H1 (cell line): Measurements from ENCODE around the gene IL6R. TPM values are rescaled to one million over a fixed set of nuclear protein-coding genes. Genes with fewer than 3 reads are reported as not detected.

Source experiments
- CTCF ChIA-PET: fragments of 300-600 bp; sonication (Branson Sonifier 250); formaldehyde crosslinking; loops from one replicate; lab custom pipeline; 2021; ENCODE audit not compliant: partially characterized antibody; lab: Charles Lee
- POLR2A ChIA-PET: fragments of 300-600 bp; sonication (Branson Sonifier 250); formaldehyde crosslinking; loops from one replicate; lab custom pipeline; 2021; ENCODE audit warnings: inconsistent platforms; ENCODE audit not compliant: partially characterized antibody; lab: Charles Lee
- DNase-seq, 2 experiments: peaks; one replicate each; pipeline versions ENCODE4 v3.0.0 to v3.0.0-alpha.2; 2010 to 2022; ENCODE audit warnings: low spot score in 2 of 2, low read depth in 1 of 2, mixed read lengths in 1 of 2
- FAIRE-seq: peaks from 2 replicates; lab custom pipeline; 2011; peaks lifted over from hg19 to GRCh38; lab: Jason Lieb, UNC
- H2AFZ ChIP-seq: 2 replicates; pipeline ENCODE4 v1.8.1; 2012; ENCODE audit warnings: low read length, inconsistent platforms
- H2AK5ac ChIP-seq: 2 replicates; pipeline ENCODE4 v1.6.1; 2013; ENCODE audit warnings: low read depth, low read length
- H2BK120ac ChIP-seq: replicated peaks from 2 replicates; pipeline ENCODE3; 2013; ENCODE audit warnings: low read depth, low read length, inconsistent platforms
- H2BK12ac ChIP-seq: 2 replicates; pipeline ENCODE4 v1.6.1; 2013; ENCODE audit warnings: low read depth, low read length
- H2BK15ac ChIP-seq: 2 replicates; pipeline ENCODE4 v1.6.1; 2013; ENCODE audit warnings: low read length
- H2BK20ac ChIP-seq: 2 replicates; pipeline ENCODE4 v1.6.1; 2013; ENCODE audit warnings: low read length
- H2BK5ac ChIP-seq: 2 replicates; pipeline ENCODE4 v1.6.1; 2013; ENCODE audit warnings: low read depth, low read length
- H3K14ac ChIP-seq: 2 replicates; pipeline ENCODE4 v1.6.1; 2013; ENCODE audit warnings: inconsistent platforms; ENCODE audit not compliant: insufficient read length
- H3K18ac ChIP-seq: 2 replicates; pipeline ENCODE4 v1.6.1; 2013; ENCODE audit warnings: low read length; ENCODE audit errors: extremely low read depth
- H3K23ac ChIP-seq: 2 replicates; pipeline ENCODE4 v1.6.1; 2013; ENCODE audit warnings: inconsistent platforms; ENCODE audit not compliant: insufficient read length
- H3K23me2 ChIP-seq: 2 replicates; pipeline ENCODE4 v1.6.1; 2013; ENCODE audit warnings: low read depth, low read length
- H3K27ac ChIP-seq: 2 replicates; pipeline ENCODE4 v1.6.1; 2011; ENCODE audit warnings: low read depth, low read length, inconsistent platforms
- H3K27me3 ChIP-seq, 4 experiments: replicated peaks in 1 of 4; 1 replicate in 1 of 4; 2 replicates in 3 of 4; pipeline versions ENCODE4 v1.6.1 to v1.8.1; 2011 to 2013; ENCODE audit warnings: low read length in 3 of 4, mild to moderate bottlenecking in 3 of 4, inconsistent platforms in 2 of 4, mixed read lengths in 2 of 4, moderate library complexity in 1 of 4; ENCODE audit not compliant: control insufficient read depth in 3 of 4, insufficient read depth in 3 of 4; ENCODE audit errors: extremely low read depth in 1 of 4
- H3K36me3 ChIP-seq, 4 experiments: 2 replicates each; pipeline versions ENCODE4 v1.6.1 to v1.8.1; 2011 to 2013; ENCODE audit warnings: mild to moderate bottlenecking in 4 of 4, low read length in 3 of 4, moderate library complexity in 2 of 4, control low read depth in 1 of 4, inconsistent platforms in 1 of 4; ENCODE audit not compliant: insufficient read depth in 4 of 4, control insufficient read depth in 2 of 4
- H3K4ac ChIP-seq: replicated peaks from 2 replicates; pipeline ENCODE3; 2013; ENCODE audit warnings: low read length, low read depth, mixed read lengths, inconsistent platforms; ENCODE audit not compliant: insufficient read length
- H3K4me1 ChIP-seq, 4 experiments: replicated peaks in 1 of 4; 1 replicate in 1 of 4; 2 replicates in 3 of 4; pipeline versions ENCODE4 v1.6.1 to v1.8.1; 2011 to 2013; ENCODE audit warnings: low read length in 3 of 4, inconsistent platforms in 2 of 4, mixed read lengths in 1 of 4; ENCODE audit not compliant: insufficient read depth in 4 of 4, control insufficient read depth in 3 of 4
- H3K4me2 ChIP-seq, 2 experiments: 2 replicates each; pipeline versions ENCODE4 v1.6.1 to v1.8.1; 2011 to 2013; ENCODE audit warnings: low read depth in 2 of 2, low read length in 2 of 2, control low read depth in 1 of 2, inconsistent platforms in 1 of 2, mild to moderate bottlenecking in 1 of 2; ENCODE audit not compliant: insufficient read depth in 1 of 2
- H3K4me3 ChIP-seq, 4 experiments: fragments of 200-600, 300-600 bp in 1 of 4; sonication (generic), shearing (Covaris generic), sonication (Bioruptor Twin) in 1 of 4; 2 replicates each; pipeline versions ENCODE4 v1.5.1 to v1.8.1; 2011 to 2016; ENCODE audit warnings: low read length in 4 of 4, low read depth in 3 of 4, control low read depth in 2 of 4, inconsistent platforms in 2 of 4, mild to moderate bottlenecking in 2 of 4, mixed read lengths in 1 of 4, moderate library complexity in 1 of 4; ENCODE audit not compliant: insufficient read depth in 2 of 4; ENCODE audit errors: extremely low read depth in 1 of 4
- H3K56ac ChIP-seq: replicated peaks from 2 replicates; pipeline ENCODE3; 2013; ENCODE audit warnings: low read depth, mild to moderate bottlenecking, mixed read lengths, low read length, inconsistent platforms; ENCODE audit not compliant: insufficient read length
- H3K79me1 ChIP-seq: 2 replicates; pipeline ENCODE4 v1.6.1; 2013; ENCODE audit warnings: low read depth, low read length, control low read depth
- H3K79me2 ChIP-seq, 2 experiments: 2 replicates each; pipeline versions ENCODE4 v1.6.1 to v1.8.1; 2012 to 2013; ENCODE audit warnings: low read length in 2 of 2, mild to moderate bottlenecking in 2 of 2, inconsistent platforms in 1 of 2; ENCODE audit not compliant: insufficient read depth in 2 of 2, control insufficient read depth in 1 of 2
- H3K9ac ChIP-seq, 4 experiments: replicated peaks in 1 of 4; 1 replicate in 1 of 4; 2 replicates in 3 of 4; pipeline versions ENCODE4 v1.6.1 to v1.8.1; 2011 to 2013; ENCODE audit warnings: low read depth in 3 of 4, low read length in 3 of 4, control low read depth in 2 of 4, mild to moderate bottlenecking in 2 of 4, moderate library complexity in 2 of 4, inconsistent platforms in 1 of 4; ENCODE audit errors: extremely low read depth in 1 of 4
- H3K9me3 ChIP-seq, 2 experiments: 2 replicates each; pipeline versions ENCODE4 v1.6.1 to v1.8.1; 2012 to 2013; ENCODE audit warnings: mild to moderate bottlenecking in 2 of 2, moderate library complexity in 2 of 2, control low read depth in 1 of 2, inconsistent platforms in 1 of 2, low read depth in 1 of 2, low read length in 1 of 2, mixed read lengths in 1 of 2; ENCODE audit not compliant: insufficient read depth in 2 of 2
- H4K20me1 ChIP-seq, 2 experiments: replicated peaks in 1 of 2; 2 replicates each; pipeline versions ENCODE3 to v1.8.1; 2011 to 2013; ENCODE audit warnings: inconsistent platforms in 2 of 2, low read length in 2 of 2, mild to moderate bottlenecking in 1 of 2; ENCODE audit not compliant: insufficient read depth in 2 of 2, control insufficient read depth in 1 of 2
- H4K5ac ChIP-seq: 2 replicates; pipeline ENCODE4 v1.6.1; 2013; ENCODE audit warnings: low read length, low read depth, mixed read lengths, inconsistent platforms; ENCODE audit not compliant: insufficient read length
- H4K8ac ChIP-seq: 2 replicates; pipeline ENCODE4 v1.8.0; 2013; ENCODE audit warnings: mild to moderate bottlenecking, moderate library complexity, low read length, inconsistent platforms; ENCODE audit not compliant: insufficient read depth; ENCODE audit errors: extremely low read depth
- H4K91ac ChIP-seq: replicated peaks from 2 replicates; pipeline ENCODE3; 2013; ENCODE audit warnings: low read length, mixed read lengths, inconsistent platforms; ENCODE audit not compliant: insufficient read length
- CEBPB ChIP-seq: IDR thresholded peaks from 2 replicates; pipeline ENCODE4 v1.6.1; 2012; ENCODE audit warnings: low read depth, low read length
- E2F6 ChIP-seq: IDR thresholded peaks from 2 replicates; pipeline ENCODE4 v1.6.1; 2012; ENCODE audit warnings: inconsistent platforms
- EZH2 ChIP-seq: fragments of 200-600 bp; sonication (generic); IDR thresholded peaks from 2 replicates; pipeline ENCODE4 v1.7.1; 2012; ENCODE audit warnings: low read depth, mild to moderate bottlenecking, moderate library complexity, low read length, inconsistent platforms; ENCODE audit not compliant: severe bottlenecking
- GABPA ChIP-seq: IDR thresholded peaks from 2 replicates; pipeline ENCODE4 v1.6.1; 2011; ENCODE audit warnings: mild to moderate bottlenecking, low read length, moderate library complexity, borderline replicate concordance; ENCODE audit not compliant: insufficient read depth
- KDM4A ChIP-seq: IDR thresholded peaks from one replicate; pipeline ENCODE4 v1.7.1; 2012; ENCODE audit warnings: low read depth, mild to moderate bottlenecking, moderate library complexity, low read length, inconsistent platforms; ENCODE audit not compliant: severe bottlenecking
- POU5F1 ChIP-seq: IDR thresholded peaks from 2 replicates; pipeline ENCODE4 v1.6.1; 2011; ENCODE audit warnings: low read depth, mild to moderate bottlenecking, low read length, moderate library complexity
- RFX5 ChIP-seq: IDR thresholded peaks from 2 replicates; pipeline ENCODE4 v1.6.1; 2011; ENCODE audit warnings: low read depth, low read length, improper control_type of control experiment, borderline replicate concordance
- SIX5 ChIP-seq: IDR thresholded peaks from 2 replicates; pipeline ENCODE4 v1.6.1; 2011; ENCODE audit warnings: mild to moderate bottlenecking, low read depth, low read length
- SUZ12 ChIP-seq: fragments of 200-600 bp; sonication (generic); IDR thresholded peaks from 2 replicates; pipeline ENCODE4 v1.6.1; 2012; ENCODE audit warnings: mild to moderate bottlenecking, inconsistent platforms, low read length, moderate library complexity, mixed read lengths
- WGBS, 2 experiments: shearing (Covaris generic) in 1 of 2; methylation state at CpG; one replicate each; pipeline versions ENCODE4 v1.1.6 to v1.1.7; 2013 to 2015; ENCODE audit warnings: low lambda C conversion rate in 2 of 2, mixed read lengths in 2 of 2, inconsistent platforms in 1 of 2, low coverage in 1 of 2, missing lambda C conversion rate in 1 of 2; ENCODE audit not compliant: insufficient replicate concordance in 2 of 2, insufficient coverage in 1 of 2, insufficient read length in 1 of 2; ENCODE audit errors: extremely low coverage in 1 of 2, missing lambda C conversion rate in 1 of 2; 5-methylcytosine and 5-hydroxymethylcytosine counted together
- polyA plus RNA-seq, 7 experiments: library from polyadenylated mRNA; depleted of rRNA in 3 of 7; stranded (reverse) in 5 of 7; unstranded in 2 of 7; fragments of >200 nt in 5 of 7; fragments of 200-250 nt in 2 of 7; gene quantifications; 1 replicate in 5 of 7; 2 replicates in 1 of 7; 4 replicates in 1 of 7; pipeline versions ENCODE4 v1.2.1 to v1.2.3, GENCODE V29; 2011 to 2013; ENCODE audit warnings: missing spikeins in 2 of 7, mixed read lengths in 2 of 7
- total RNA-seq: library from RNA; stranded (reverse); fragmentation: NEBNext Ultra II Directional; extraction: Animal tissue kit (Norgen Biotek cat#: 25700); gene quantifications from 2 replicates; pipeline ENCODE4 v1.2.1, GENCODE V29; 2021

The IL6R gene
- total and polyA plus RNA-seq, 2 of the 8 experiments (the other 6 are each of a cell fraction or from before 2014, with no cell fraction given), result 2.3 to 3.0 TPM

GRCh38 chr1:154501423-154502065 lies 96.4 kb downstream of the IL6R start:
- Histone ChIP-seq H3K9ac (peak overlapping the region in 1 of 4 experiments; percentile 19; a peak in 1 of 7 replicates), H4K91ac (no peak overlapping the region), H3K18ac (no peak overlapping the region; the same call in 1 of the 2 replicates), H3K4me1 (peaks cover 0 to 3% (median 0%) of the 10 kb centered on the region in 4 experiments; a peak in 1 of 7 replicates), H4K8ac (peak overlapping the region; percentile 89; the same call in 1 of the 2 replicates), H2BK20ac (no peak overlapping the region), H2AK5ac (no peak overlapping the region), H3K36me3 (peaks cover 0 to 14% (median 0%) of the 10 kb centered on the region in 4 experiments; a peak in 2 of 8 replicates), H3K23me2 (peaks cover 4% of the 10 kb centered on the region; the same call in 1 of the 2 replicates), H3K4me2 (peak overlapping the region; percentile 74 to 80), H3K14ac (peak overlapping the region; percentile 68), H2BK12ac (peak overlapping the region; percentile 27; the same call in 1 of the 2 replicates), H3K79me1 (no peaks in the 10 kb centered on the region), H3K27me3 (peaks cover 40 to 66% (median 55%) of the 10 kb centered on the region in 4 experiments), H2BK15ac (no peak overlapping the region), H2BK5ac (no peak overlapping the region), H4K5ac (no peak overlapping the region), H3K79me2 (no peaks in the 10 kb centered on the region), H3K9me3 (peaks cover 4 to 11% of the 10 kb centered on the region in 2 experiments; a peak in 2 of 4 replicates), H3K4ac (peak overlapping the region; percentile 57), H2AFZ (peak overlapping the region; percentile 92), H4K20me1 (no peaks in the 10 kb centered on the region), H3K23ac (no peak overlapping the region), H2BK120ac (no peak overlapping the region), H3K4me3 (peak overlapping the region; percentile 35 to 58 (median 37)), H3K27ac (no peak overlapping the region), H3K56ac (no peak overlapping the region)
- TF ChIP-seq SUZ12 (peak; percentile 94), POU5F1 (no peak), GABPA (peak; percentile 60; the same call in 1 of the 2 replicates), E2F6 (0 out of 2 replicates have a peak, but pooled peaks have one; percentile 18), EZH2 (peak; percentile 86), SIX5 (no peak), CEBPB (peak; percentile 98), KDM4A (peak; percentile 21), RFX5 (no peak)
- WGBS, 2 experiments, result 7% methylated on average over 39 of the region's 54 CpGs; no CpG with 5 or more reads in 1 of the 2 experiments
- peak in 1 of 2 experiments; percentile 79 for DNase-seq
- FAIRE-seq, result no peak
- POLR2A ChIA-PET, result no interaction called here
- CTCF ChIA-PET, result interaction anchor here (0.6 to 0.8 kb wide), 2 partner anchors 19 to 25 kb away, joined by 3 to 4 read pairs; no protein-coding TSS in a partner anchor
